ENCODE results near the gene MYO15A.

Gene MYO15A

DNA sequence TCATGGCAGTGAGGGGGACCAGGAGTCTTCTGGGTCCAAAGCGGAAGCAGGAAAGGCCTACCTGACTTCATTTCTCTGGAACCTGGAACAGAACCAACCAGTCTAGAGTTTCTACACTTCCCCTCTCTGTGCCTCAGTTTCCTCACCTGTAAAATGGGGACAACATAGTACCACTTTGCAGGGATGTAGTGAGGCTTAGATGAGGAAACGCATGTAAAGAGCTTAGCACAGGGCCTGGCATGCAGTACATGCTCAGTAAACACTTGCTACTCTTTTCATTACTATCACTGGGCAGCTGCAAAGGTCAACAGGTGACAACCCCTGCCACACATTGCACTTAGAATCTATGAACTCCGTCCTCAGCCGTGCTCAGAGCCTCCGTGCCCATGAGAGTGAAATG is 24.2 kb downstream of the MYO15A start:
- no peak for DNase-seq

DNA sequence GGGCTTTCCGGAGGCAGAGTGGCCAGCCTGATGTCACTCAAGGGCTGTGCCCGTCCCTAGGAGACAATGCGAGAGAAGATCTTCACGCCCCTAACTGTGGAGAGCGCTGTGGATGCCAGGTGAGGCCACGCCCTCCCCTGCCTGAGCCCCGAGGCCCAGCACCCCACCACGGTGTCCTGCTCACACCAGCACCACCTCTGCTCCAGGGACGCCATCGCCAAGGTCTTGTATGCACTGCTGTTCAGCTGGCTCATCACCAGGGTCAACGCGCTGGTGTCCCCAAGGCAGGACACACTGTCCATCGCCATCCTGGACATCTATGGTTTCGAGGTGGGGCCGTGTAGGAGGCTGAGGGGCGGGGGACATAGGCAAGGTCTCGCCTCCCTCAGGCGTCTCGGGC is 27.8 kb downstream of the MYO15A start:
- DNase-seq = no peak

DNA sequence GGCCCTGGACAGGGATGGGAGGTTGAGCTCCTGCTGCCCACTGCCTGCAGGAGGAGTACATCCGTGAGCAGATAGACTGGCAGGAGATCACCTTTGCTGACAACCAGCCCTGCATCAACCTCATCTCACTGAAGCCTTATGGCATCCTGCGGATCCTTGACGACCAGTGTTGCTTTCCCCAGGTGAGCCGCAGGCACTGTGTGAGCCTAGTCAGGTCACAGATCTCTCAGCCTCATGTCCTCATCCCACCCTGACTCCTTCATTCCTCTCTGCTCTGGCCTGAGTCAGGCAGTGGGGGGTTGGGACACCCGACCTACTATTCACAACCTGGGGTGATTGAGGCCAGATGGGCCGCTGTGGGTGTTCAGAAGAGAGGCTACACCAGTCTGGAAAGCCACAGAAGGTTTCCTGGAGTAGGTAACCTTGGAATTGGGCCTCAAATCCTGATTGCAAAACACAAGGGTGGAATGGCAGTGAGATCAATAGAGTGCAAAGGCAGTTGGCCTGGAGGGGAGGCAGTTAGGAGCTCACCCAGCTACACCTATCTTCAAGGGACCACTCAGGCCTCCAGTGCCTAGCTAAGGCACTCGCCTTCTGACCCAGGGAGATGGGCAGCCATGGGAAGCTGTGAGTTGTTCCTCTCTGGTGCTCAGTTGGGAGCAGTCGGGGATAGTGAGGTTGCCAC is 29.7 kb downstream of the MYO15A start:
- no peak for DNase-seq

DNA sequence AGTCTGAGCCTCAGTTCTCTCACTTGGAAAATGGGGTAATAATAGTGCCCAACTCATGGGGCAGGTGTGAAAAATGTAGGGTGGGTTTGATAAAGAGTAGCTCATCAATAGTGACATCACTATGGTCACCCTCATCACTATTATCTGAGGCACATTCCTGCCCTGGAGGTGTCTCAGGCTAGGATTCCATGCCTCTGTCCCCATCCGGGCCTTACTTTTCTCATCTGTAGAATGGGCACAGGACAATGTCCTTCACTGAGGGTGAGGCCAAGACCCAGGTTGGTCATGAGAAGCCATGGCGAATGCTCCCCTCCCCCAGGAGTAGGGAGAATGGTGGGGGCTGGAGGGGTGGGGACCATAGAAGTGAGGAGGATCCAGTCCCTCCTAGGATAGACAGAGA is 30.5 kb downstream of the MYO15A start:
- no peak for DNase-seq

DNA sequence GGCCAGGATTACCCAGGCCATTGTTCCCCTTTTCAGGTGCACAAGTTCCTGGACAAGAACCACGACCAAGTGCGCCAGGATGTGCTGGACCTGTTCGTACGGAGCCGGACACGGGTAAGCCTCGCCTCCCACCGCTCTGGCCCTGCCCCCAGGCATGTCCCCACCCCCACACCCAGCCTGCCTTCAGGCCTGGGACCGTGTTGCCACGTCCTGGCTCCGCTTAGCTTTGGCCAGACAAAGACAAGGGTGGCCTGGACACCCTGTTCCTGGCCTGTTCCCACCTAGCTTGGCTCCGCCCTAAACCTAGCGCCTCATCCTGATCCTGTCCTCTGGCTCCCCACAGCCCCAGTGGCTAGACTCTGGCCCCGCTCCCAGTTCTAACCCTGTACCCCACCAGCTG is 30.9 kb downstream of the MYO15A start:
- DNase-seq = no peak

DNA sequence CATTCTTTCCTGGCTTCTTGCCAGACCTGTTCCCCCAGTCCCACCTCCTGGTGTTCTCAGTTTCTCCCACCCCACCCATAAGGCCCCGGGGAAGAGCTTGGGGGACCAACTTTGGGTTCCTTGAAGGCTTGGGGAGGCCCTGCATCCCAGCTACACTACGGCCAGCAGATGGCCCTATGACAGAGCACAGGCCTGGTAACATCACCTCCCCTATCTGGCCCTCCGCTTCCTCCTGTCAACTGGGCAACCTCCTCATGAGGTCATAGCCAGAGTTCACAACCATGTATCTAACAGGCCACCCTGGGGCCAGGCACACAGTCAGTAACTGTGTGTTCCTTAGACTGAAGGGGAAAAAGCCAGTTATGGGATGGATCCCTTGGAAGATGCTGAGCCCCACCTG is 31.4 kb downstream of the MYO15A start:
- DNase-seq = no peak

DNA sequence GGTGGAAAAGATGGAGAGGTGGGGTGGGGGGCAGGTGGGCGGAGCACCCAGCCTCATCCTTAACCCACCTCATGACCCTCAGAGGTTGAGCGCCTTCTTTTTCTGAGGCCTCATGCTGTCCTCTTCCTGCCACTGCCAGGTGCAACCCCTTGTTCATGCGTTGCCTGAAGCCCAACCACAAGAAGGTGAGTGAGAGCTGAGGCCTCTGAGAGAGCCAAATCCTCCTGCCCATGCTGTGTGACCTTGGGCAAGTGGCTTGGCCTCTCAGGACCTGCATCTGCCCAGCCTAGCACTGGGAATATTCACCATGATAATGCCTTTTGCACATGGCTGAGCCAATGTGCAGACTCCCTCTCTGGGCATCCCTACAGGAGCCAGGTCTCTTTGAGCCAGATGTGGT is 32.1 kb downstream of the MYO15A start:
- DNase-seq = no peak

DNA sequence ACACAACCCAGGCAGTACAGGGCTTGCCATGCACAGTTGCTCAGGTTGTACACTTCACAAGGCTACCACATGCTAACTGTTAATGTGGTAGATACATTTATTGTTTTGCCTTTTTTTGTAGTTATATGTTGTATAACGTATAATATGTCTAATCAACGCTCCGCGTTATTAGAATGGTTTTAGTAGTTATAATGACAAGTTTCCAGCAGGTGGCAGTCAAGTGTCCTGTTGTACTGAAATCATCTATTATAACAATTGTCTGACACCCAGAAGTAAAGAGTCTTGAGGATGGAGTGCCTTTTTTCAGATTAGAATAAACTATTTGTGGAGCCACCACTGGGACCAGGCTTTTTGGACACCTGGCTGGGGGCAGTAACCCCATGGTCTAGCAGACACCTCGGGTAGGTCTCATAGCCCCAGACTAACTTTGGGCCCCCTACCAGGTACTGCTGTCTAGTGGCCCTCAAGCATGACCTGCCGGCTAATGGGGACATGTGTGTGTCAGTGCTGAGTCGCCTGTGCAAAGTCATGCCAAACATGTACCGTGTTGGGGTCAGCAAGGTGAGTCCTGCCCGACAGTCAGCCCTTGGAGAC is 32.8 kb downstream of the MYO15A start:
- peak; percentile 11 for DNase-seq

DNA sequence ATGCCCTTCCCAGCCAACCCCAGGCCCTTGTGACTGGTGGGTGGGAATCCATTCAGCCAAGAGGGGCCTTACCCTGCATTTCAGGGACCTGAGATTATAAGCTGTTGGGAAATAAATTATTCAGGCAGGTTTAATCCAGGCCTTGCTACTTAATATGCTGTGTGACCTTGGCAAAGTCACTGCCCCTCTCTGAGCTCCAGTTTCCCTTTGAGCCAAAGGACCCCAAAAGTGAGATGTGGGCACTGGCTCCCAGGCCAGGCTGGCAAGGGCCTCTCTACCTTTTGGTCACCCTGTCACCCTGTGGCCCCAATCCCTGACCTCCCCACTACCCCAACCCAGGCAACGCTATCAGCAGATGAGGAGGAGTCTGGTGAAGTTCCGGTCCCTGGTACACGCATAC is 33.9 kb downstream of the MYO15A start:
- DNase-seq = no peak

DNA sequence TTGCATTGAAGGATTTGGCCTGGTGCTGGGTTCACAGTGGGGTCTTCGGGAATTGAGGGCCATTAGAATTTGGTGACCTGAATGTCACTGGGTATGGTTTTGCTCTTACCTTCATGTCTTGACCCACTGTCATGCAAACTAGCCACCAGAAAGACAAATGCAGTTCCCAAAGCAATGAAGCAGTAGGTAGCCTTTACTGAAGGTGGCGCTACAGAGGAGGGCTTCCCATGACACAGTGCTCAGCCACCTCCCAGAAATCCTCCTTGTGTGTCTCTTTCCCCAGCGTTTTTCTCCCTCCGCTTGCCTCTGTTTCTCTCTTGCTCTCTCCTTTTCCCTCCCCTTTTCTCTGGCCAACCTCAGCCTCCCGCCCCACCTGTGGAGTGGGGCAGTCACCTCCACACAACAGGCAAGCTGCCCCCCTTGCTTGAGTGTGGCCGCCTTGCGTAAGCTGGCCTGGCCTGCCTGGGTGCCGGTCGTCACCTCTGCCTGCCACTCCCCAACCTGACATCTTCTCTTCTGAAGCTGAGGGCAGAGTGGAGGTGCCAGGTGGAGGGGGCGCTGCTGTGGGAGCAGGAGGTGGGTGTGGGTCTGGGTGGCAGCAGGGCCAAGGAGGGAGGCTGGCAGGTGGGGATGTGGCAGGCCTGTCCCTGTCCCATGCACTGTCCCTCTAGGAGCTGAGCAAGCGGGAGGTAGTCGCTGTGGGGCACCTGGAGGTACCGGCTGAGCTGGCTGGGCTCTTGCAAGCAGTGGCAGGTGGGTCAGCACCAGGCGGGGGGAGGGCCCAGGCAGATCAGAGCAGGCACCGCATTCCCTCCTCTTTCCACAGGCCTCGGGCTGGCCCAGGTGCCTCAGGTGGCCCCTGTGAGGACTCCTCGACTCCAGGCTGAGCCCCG is 34.7 kb downstream of the MYO15A start:
- peak; percentile 11 for DNase-seq

DNA sequence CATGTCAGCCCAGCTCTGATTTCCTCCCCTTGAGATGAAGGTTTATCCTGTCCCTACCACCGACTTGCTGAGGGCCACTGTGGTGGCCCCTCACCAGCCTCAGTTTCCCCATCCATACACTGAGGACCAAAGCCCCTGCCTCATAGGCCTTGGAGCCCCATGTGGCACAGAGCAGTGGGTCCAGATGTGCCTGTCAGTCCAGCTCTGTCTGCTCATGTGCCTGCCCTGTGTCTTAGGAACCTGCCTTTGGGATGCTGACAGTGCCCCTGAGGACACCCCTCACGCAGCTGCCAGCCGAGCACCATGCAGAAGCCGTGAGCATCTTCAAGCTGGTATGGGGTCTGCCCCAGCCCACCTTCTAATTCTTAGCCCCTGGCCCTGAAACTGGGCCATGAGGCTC is 35.7 kb downstream of the MYO15A start:
- no peak for DNase-seq

DNA sequence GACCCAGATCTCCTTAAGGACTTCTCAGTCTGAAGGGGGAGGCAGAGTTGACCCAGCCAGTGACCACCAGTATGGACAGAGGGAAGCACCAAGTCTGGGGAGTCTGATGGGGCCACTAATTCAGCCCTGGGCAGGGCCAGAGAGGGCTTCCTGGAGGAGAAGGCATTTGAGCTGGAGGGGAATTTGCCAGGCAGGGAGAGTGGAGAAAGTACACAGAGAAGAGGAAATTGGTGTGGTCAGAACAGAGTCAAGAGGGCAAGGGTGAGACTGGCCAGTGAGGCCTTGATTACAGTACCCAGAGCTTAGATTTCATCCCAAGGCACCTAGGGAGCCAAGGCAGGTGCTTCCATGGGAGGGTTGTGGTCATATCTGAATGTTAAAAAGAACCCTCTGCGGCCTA is 36.3 kb downstream of the MYO15A start:
- no peak for DNase-seq

DNA sequence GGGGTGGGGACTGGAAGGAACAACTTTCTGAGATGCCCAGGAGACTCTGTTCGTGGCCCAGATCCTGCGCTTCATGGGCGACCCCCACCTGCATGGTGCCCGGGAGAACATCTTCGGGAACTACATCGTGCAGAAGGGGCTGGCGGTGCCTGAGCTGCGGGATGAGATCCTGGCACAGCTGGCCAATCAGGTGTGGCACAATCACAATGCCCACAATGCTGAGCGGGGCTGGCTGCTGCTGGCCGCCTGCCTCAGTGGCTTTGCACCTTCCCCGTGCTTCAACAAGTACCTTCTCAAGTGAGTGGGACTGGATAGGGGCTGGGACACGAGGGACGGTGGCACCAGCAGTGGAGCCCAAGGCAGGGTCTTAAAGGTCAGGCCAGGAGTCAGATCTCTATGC is 37.3 kb downstream of the MYO15A start:
- DNase-seq = no peak

DNA sequence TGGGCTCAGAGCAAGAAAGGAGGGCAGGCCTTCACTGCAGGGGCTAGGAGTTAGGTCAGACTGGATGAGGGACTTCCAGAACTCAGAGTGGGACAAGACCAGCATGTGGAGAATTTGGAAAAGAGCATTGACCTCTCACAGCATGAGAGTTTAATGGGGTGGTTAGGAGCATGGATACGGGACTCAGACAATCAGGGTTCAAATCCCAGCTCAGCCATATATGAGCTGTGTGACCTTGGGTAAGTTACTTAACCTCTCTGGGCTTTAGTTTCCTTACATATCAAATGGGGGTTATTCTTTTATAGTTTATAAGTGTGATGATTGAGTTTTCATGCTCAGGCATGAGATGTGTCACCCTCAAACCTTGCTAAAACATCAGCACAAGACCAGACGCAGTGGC is 37.7 kb downstream of the MYO15A start:
- DNase-seq = no peak

DNA sequence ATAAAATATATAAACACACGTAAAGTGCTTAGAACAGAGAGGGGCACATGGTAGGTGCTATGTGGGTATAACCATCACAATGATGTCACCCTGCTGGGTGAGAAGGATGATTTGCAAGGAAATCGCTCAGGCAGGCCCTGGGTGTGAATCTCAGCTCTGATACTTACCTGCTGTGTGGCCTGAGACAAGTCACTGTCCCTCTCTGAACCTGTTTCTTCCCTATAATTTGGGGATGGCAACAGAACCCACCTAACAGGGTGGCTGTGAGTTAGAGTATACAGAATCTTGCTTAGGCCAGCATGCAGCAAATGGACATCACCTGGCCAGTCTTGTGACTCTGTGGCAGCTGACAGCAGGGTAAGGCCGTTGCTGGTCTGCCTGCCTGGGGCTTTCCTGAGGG is 38.4 kb downstream of the MYO15A start:
- no peak for DNase-seq

DNA sequence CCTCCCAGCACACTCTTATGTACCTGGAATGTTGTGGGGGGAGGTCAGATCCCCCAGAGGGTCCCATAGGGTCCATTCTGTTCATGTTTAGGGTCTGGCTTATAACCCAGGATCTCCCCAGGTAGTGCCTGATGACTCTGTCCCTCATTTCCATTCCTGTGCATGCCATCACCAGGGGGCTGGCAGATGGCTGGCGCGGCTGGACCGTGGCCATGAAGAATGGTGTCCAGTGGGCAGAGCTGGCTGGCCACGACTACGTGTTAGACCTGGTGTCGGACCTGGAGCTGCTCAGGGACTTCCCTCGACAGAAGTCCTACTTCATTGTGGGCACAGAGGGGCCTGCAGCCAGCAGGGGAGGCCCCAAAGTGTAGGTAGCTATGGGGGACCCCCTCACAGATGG is 40.0 kb downstream of the MYO15A start:
- DNase-seq = no peak

DNA sequence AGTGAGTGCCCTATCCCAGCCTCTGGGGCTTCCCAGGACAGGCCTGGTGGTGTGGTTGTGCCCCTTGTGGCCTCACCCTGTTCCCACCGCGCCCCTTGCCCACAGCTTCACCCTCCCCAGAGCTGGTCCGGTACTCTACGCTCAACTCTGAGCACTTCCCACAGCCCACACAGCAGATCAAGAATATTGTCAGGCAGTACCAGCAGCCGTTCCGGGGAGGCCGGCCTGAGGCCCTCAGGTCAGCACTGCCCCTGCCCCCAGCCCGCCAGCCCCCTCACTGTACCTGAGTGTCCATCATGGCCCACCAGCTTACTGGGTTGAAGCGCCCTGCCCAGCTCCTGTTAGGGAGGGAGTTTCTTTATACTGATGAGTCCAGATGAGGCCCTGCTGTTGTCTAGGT is 42.7 kb downstream of the MYO15A start:
- DNase-seq = no peak

DNA sequence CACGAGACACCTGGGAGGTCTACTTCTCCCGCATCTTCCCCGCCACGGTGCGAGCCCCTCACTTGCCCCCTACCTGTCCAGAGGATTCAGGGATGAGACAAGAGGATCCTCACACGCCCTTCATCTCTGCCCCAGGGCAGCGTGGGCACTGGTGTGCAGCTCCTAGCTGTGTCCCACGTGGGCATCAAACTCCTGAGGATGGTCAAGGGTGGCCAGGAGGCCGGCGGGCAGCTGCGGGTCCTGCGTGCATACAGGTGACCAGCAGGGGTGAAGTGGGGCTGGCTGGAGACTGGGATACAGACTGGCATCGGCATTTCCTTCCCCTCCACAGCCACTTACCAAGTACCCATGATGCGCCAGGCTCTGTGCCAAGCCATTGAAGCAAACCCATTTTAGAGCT is 46.6 kb downstream of the MYO15A start:
- DNase-seq = no peak

DNA sequence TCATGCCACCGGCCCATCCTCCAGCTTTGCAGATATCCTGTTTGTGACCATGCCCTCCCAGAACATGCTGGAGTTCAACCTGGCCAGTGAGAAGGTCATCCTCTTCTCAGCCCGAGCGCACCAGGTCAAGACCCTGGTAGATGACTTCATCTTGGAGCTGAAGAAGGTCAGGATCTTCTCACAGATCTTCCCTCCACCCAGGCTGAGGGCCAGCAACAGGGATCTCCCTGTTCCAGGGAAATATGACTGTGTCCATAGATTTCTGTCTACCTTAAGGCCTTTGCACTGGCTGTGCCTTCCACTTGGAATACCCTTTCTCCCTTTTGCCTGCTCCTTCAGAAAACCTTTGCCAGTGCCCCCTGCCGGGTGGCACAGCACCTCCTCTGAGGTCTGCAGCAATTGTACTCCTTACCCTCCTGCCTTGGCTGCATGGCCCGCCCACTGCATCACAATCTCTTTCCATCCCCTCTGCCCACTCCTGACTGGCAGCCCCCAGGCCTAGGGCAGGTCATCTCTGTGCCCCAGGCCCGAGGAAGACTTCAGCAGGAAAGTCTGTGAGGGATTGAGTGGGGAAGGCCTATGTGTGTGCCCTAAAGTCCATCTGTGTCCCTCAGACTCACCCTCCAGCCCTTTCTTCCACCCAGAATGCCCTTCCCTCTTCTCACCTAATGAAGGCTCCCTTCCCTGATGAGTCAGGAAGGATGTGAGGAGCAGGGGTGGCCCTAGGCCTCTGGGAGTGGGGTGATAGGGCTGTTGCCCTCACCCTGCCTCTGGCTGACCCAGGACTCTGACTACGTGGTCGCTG is 47.8 kb downstream of the MYO15A start:
- DNase-seq = no peak

DNA sequence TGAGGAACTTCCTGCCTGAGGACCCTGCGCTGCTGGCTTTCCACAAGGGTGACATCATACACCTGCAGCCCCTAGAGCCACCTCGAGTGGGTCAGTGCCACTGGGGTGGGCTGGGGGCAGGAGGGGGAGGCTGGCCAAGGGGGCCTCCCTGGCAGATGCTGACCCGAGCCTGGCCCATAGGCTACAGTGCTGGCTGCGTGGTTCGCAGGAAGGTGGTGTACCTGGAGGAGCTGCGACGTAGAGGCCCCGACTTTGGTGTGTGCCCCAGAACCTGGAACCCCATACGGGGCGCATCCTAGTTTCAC is 48.4 kb downstream of the MYO15A start:
- DNase-seq = no peak

DNA sequence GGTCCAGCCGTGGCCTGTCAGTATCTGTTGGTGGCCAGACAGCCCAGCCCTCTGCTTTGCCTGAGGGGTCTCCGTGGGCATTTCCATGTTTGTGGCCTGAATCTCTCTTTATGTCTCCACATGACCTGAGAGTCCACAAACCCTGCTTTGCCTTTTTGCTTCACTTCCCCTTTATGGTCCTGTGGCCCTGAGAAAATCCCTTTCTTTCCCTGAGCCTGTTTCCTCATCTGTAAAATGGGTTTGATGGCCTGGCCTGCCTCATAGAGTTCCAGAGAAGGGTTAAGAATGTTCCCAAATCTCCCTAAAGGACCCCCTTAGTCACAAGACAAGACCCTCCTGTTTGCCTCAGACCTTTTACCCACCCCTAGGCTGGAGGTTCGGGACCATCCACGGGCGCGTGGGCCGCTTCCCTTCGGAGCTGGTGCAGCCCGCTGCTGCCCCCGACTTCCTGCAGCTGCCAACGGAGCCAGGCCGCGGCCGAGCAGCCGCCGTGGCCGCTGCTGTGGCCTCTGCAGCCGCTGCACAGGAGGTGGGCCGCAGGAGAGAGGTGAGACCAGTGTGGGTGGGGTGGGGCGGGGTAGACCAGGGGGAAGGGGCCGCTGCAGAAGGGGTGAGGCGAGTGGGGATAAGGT is 48.9 kb downstream of the MYO15A start:
- DNase-seq = no peak

DNA sequence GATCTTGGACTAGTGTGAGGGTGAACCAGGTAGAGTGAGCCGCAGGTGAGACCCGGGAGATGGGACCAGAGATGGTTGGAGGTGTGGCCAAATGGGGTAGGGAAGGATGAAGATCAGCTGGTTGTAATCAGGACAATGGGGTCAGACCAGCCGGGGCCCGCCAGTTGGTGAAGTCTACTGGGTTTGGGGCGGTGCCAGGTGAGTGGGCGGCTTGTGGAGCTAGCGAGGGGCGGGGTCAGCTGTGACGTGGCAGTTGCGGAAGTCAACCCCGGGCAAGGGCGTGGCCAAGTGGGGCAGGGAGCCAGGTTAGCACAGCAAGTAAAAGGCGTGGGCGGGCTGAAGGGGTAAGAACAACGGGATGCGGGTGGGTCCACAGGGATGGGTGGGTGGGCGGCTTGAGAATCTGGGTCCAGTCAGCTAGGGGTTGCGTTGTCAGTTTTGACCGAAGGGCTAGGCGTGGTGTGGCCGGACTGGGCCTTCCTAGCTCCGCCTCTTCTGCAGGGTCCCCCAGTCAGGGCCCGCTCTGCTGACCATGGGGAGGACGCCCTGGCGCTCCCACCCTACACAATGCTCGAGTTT is 49.6 kb downstream of the MYO15A start:
- DNase-seq = no peak
